Measurements from ENCODE around the gene TBC1D22B. TPM values are rescaled to one million over a fixed set of nuclear protein-coding genes. Genes with fewer than 3 reads are reported as not detected.

The TBC1D22B gene
- total and polyA plus RNA-seq, 2 donors from 2014 or later = 9.7 to 12.8 TPM

- Histone ChIP-seq H3K4me1 (ENCODE audit: control insufficient read depth in 2 of 3, insufficient read depth in 2 of 3, low read depth in 1 of 3, low read length in 3 of 3) (peaks cover 2 to 9% (median 7%) of the 10 kb centered on the region in 3 donors), H3K27ac (ENCODE audit: low read depth in 2 of 2, low read length in 2 of 2) (peak overlapping the region in 1 of 2 donors; percentile 58), H3K36me3 (ENCODE audit: control insufficient read depth in 2 of 3, insufficient read depth in 3 of 3, low read length in 3 of 3) (no peaks in the 10 kb centered on the region), H3K27me3 (ENCODE audit: control insufficient read depth, insufficient read depth, low read length) (no peaks in the 10 kb centered on the region), H3K9ac (ENCODE audit: low read length in 3 of 3) (peak overlapping the region in 2 of 3 donors; percentile 41 to 70), H3K4me3 (ENCODE audit: low read length in 3 of 3) (peak overlapping the region; percentile 76 to 80 (median 76)), H3K9me3 (ENCODE audit: control insufficient read depth in 2 of 3, insufficient read depth in 1 of 3, low read length in 3 of 3) (no peaks in the 10 kb centered on the region)
- DNase-seq = peak in 4 of 5 donors; percentile 25 to 48 (median 32)
- intact Hi-C loops (cut with DNase I) = no loop called here
- no peak for FAIRE-seq
- no peak for TF ChIP-seq CTCF (IDR thresholded peaks at IDR 0.05; ENCODE audit: borderline replicate concordance, extremely low read depth, insufficient read depth)
Observed at GRCh38 chr6:37354526-37355384, 97.2 kb downstream of the TBC1D22B start.

GRCh38 chr6:37357288-37357687 lies 99.7 kb downstream of the TBC1D22B start:
- no peak for TF ChIP-seq CTCF (IDR thresholded peaks at IDR 0.05; ENCODE audit: borderline replicate concordance, extremely low read depth, insufficient read depth)
- Histone ChIP-seq H3K27ac (ENCODE audit: low read depth in 2 of 2, low read length in 2 of 2) (no peak overlapping the region), H3K27me3 (ENCODE audit: control insufficient read depth, insufficient read depth, low read length) (no peaks in the 10 kb centered on the region), H3K4me1 (ENCODE audit: control insufficient read depth in 2 of 3, insufficient read depth in 2 of 3, low read depth in 1 of 3, low read length in 3 of 3) (peaks cover 2 to 9% (median 7%) of the 10 kb centered on the region in 3 donors), H3K4me3 (ENCODE audit: low read length in 3 of 3) (no peak overlapping the region), H3K9ac (ENCODE audit: low read length in 3 of 3) (no peak overlapping the region), H3K36me3 (ENCODE audit: control insufficient read depth in 2 of 3, insufficient read depth in 3 of 3, low read length in 3 of 3) (peaks cover 0 to 8% (median 0%) of the 10 kb centered on the region in 3 donors), H3K9me3 (ENCODE audit: control insufficient read depth in 2 of 3, insufficient read depth in 1 of 3, low read length in 3 of 3) (no peaks in the 10 kb centered on the region)
- FAIRE-seq (no peak), DNase-seq (no peak)
- intact Hi-C loops (cut with DNase I) = no loop called here

- H3K27me3 ChIP-seq (ENCODE audit: control insufficient read depth, insufficient read depth, low read length) = no peaks in the 10 kb centered on the region
- intact Hi-C loops (cut with DNase I) = no loop called here
- no peak overlapping the region for H3K4me3 ChIP-seq (ENCODE audit: low read length in 3 of 3)
- no peaks in the 10 kb centered on the region for H3K9me3 ChIP-seq (ENCODE audit: control insufficient read depth in 2 of 3, insufficient read depth in 1 of 3, low read length in 3 of 3)
- H3K9ac ChIP-seq (ENCODE audit: low read length in 3 of 3) = no peak overlapping the region
- no peak overlapping the region for H3K27ac ChIP-seq (ENCODE audit: low read depth in 2 of 2, low read length in 2 of 2)
- no peak for TF ChIP-seq CTCF (IDR thresholded peaks at IDR 0.05; ENCODE audit: borderline replicate concordance, extremely low read depth, insufficient read depth)
- H3K4me1 ChIP-seq (ENCODE audit: control insufficient read depth in 2 of 3, insufficient read depth in 2 of 3, low read depth in 1 of 3, low read length in 3 of 3) = peaks cover 2 to 9% (median 7%) of the 10 kb centered on the region in 3 donors
- DNase-seq = no peak
- no peak for FAIRE-seq
- H3K36me3 ChIP-seq (ENCODE audit: control insufficient read depth in 2 of 3, insufficient read depth in 3 of 3, low read length in 3 of 3) = peaks cover 0 to 8% (median 0%) of the 10 kb centered on the region in 3 donors
Observed at GRCh38 chr6:37357860-37358259, 100.3 kb downstream of the TBC1D22B start.
